HL-60 (cell line): Measurements from ENCODE around the gene ADRM1.

Experiments used
- DNase-seq, 2 experiments: peaks; one replicate each; pipeline ENCODE4 v3.0.0-alpha.2; 2010 to 2020; ENCODE audit warnings: low read depth in 1 of 2, low spot score in 1 of 2
- H3K27ac ChIP-seq: fragments of 250-450 bp; sonication (Bioruptor Pico); replicated peaks from 2 replicates; pipeline ENCODE4 v1.5.1; 2020; ENCODE audit warnings: mild to moderate bottlenecking, moderate library complexity
- H3K27me3 ChIP-seq: fragments of 250-450 bp; sonication (Bioruptor Pico); 2 replicates; pipeline ENCODE4 v1.5.1; 2021; ENCODE audit warnings: mild to moderate bottlenecking, moderate library complexity; ENCODE audit not compliant: insufficient read depth, poor library complexity, severe bottlenecking
- H3K4me3 ChIP-seq: replicated peaks from 2 replicates; pipeline ENCODE4 v1.5.1; 2011; ENCODE audit warnings: mild to moderate bottlenecking, control low read depth, low read length; ENCODE audit not compliant: insufficient read depth
- CTCF ChIP-seq: IDR thresholded peaks from one replicate; pipeline ENCODE4 v1.5.1; 2011; ENCODE audit warnings: low read length, control low read depth, inconsistent platforms; ENCODE audit not compliant: insufficient read depth
- GABPA ChIP-seq: IDR thresholded peaks from 2 replicates; pipeline ENCODE4 v1.6.1; 2012; ENCODE audit warnings: low read depth
- POLR2AphosphoS5 ChIP-seq: IDR thresholded peaks from 2 replicates; pipeline ENCODE4 v1.6.1; 2012; ENCODE audit warnings: low read depth
- REST ChIP-seq: IDR thresholded peaks from 2 replicates; pipeline ENCODE4 v1.6.1; 2012; ENCODE audit warnings: low read depth; ENCODE audit not compliant: insufficient replicate concordance
- SPI1 ChIP-seq: IDR thresholded peaks from 2 replicates; pipeline ENCODE4 v1.6.1; 2012; ENCODE audit warnings: low read depth, mild to moderate bottlenecking, borderline replicate concordance

Gene ADRM1

GRCh38 chr20:62355878-62356588 is 53.2 kb downstream of the ADRM1 start:
- Histone ChIP-seq H3K27me3 (peaks cover 27% of the 10 kb centered on the region), H3K4me3 (no peak overlapping the region), H3K27ac (no peak overlapping the region)
- DNase-seq, result no peak
- TF ChIP-seq POLR2AphosphoS5 (no peak), GABPA (no peak), CTCF (no peak), REST (no peak), SPI1 (no peak)

- no peak overlapping the region for H3K4me3 ChIP-seq
- DNase-seq, result no peak
These were observed 53.9 kb downstream of the ADRM1 start for GRCh38 chr20:62356589-62357186.

More at GRCh38 chr20:62356589-62357186, 53.9 kb downstream of the ADRM1 start:
- H3K27me3 ChIP-seq, result peaks cover 27% of the 10 kb centered on the region
- no peak overlapping the region for H3K27ac ChIP-seq
- TF ChIP-seq CTCF, result no peak
- TF ChIP-seq REST, result no peak
- no peak for TF ChIP-seq POLR2AphosphoS5
- no peak for TF ChIP-seq SPI1
- TF ChIP-seq GABPA, result no peak
